ENCODE results near the gene FIGNL1. TPM values are rescaled to one million over a fixed set of nuclear protein-coding genes. Genes with fewer than 3 reads are reported as not detected.
A peak's percentile ranks its signal among the peaks of the same experiment; 100 is the strongest.

Gene FIGNL1
- total and polyA plus RNA-seq, 10 of the 15 experiments (the other 5 are each of a cell fraction or from before 2014, with no cell fraction given), result 11.5 to 37.4 (median 29.0) TPM

DNA sequence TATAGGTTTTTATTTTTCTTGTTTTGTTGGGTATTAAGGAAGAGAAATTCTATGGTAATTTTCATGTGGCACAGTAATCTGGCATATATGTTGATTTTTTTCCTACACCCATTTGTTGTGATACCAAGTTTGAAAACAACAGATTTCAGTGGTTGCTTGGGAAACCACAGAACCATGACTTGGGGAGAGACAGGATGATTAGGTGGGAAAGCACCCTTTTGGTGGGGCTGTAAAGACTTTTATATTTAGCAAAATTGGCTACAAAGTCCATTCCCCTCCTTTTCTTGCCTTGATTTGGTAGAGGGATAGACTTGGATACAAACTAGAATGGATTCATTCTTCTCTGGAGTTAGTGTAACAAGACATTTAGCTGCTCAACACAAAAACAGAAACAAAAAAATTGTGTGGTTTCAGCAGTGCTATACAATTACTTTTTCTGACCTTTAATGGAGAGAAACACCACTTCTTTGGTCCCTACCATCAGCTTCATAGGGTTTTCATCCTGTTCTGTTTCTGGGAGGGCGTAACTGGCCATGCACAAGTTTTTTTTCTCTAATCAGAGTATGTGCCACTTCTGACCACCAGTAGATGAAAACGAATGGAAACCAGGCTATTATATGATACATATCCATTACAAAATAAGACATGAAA, 52.7 kb downstream of the FIGNL1 start:
- no peak overlapping the region for H3K9ac ChIP-seq (ENCODE audit: control insufficient read depth, insufficient read depth, low read length)
- in situ Hi-C loops (cut with MboI), result no loop called here
- TF ChIP-seq FOXM1 (IDR thresholded peaks at IDR 0.05; ENCODE audit: low read depth, low read length), result peak; percentile 57
- peak; percentile 94 for TF ChIP-seq RUNX3 (IDR thresholded peaks at IDR 0.05; ENCODE audit: low read length)
- TF ChIP-seq ZNF217 (IDR thresholded peaks at IDR 0.05), result peak; percentile 74; the same call in 1 of the 2 replicates
- no peak for TF ChIP-seq ETV6 (conservative IDR thresholded peaks at IDR 0.05 in 1 of 2, IDR thresholded peaks at IDR 0.05 in 1 of 2; ENCODE audit: borderline replicate concordance in 1 of 2, low read depth in 1 of 2)
- TF ChIP-seq RELA (IDR thresholded peaks at IDR 0.05; ENCODE audit: borderline replicate concordance, partially characterized antibody), result peak; percentile 77
- TF ChIP-seq BHLHE40 (IDR thresholded peaks at IDR 0.05; ENCODE audit: borderline replicate concordance in 1 of 2, low read depth in 2 of 2, low read length in 1 of 2), result peak in 1 of 2 experiments; percentile 22; a peak in 1 of 4 replicates
- TF ChIP-seq MTA2 (IDR thresholded peaks at IDR 0.05; ENCODE audit: low read depth), result peak; percentile 55
- 0 out of 2 replicates have a peak, but pooled peaks have one; percentile 25 for TF ChIP-seq EED (IDR thresholded peaks at IDR 0.05; ENCODE audit: low read depth)
- TF ChIP-seq JUNB (IDR thresholded peaks at IDR 0.05), result peak; percentile 39; the same call in 1 of the 2 replicates
- peak; percentile 77 for TF ChIP-seq NFIC (IDR thresholded peaks at IDR 0.05; ENCODE audit: low read depth, low read length)
- TF ChIP-seq, protein P1, sequence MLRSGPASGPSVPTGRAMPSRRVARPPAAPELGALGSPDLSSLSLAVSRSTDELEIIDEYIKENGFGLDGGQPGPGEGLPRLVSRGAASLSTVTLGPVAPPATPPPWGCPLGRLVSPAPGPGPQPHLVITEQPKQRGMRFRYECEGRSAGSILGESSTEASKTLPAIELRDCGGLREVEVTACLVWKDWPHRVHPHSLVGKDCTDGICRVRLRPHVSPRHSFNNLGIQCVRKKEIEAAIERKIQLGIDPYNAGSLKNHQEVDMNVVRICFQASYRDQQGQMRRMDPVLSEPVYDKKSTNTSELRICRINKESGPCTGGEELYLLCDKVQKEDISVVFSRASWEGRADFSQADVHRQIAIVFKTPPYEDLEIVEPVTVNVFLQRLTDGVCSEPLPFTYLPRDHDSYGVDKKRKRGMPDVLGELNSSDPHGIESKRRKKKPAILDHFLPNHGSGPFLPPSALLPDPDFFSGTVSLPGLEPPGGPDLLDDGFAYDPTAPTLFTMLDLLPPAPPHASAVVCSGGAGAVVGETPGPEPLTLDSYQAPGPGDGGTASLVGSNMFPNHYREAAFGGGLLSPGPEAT (IDR thresholded peaks at IDR 0.05; ENCODE audit: low read depth), result peak; percentile 59; the same call in 1 of the 2 replicates
- TF ChIP-seq CREM (IDR thresholded peaks at IDR 0.05; ENCODE audit: low read depth), result peak; percentile 8; the same call in 1 of the 2 replicates
- no peak for TF ChIP-seq PAX8 (IDR thresholded peaks at IDR 0.05)
- TF ChIP-seq ATF7 (IDR thresholded peaks at IDR 0.05; ENCODE audit: low read depth), result no peak
- 0 out of 2 replicates have a peak, but pooled peaks have one; percentile 25 for TF ChIP-seq IRF4 (IDR thresholded peaks at IDR 0.05; ENCODE audit: low read depth, low read length)
- TF ChIP-seq EP300 (IDR thresholded peaks at IDR 0.05; ENCODE audit: borderline replicate concordance in 1 of 2, control insufficient read depth in 1 of 2, low read depth in 2 of 2, low read length in 2 of 2), result peak in 1 of 2 experiments; percentile 48; a peak in 1 of 4 replicates
- TF ChIP-seq IKZF2 (IDR thresholded peaks at IDR 0.05), result peak; percentile 29 to 58; a peak in 3 of 4 replicates
- 0 out of 2 replicates have a peak, but pooled peaks have one; percentile 24 for TF ChIP-seq CBFB (IDR thresholded peaks at IDR 0.05; ENCODE audit: low read depth)
- TF ChIP-seq DPF2 (IDR thresholded peaks at IDR 0.05), result peak; percentile 54; the same call in 1 of the 2 replicates
- no peak; the same call in 1 of the 2 replicates for TF ChIP-seq ZBED1 (IDR thresholded peaks at IDR 0.05; ENCODE audit: borderline replicate concordance)
- peak; percentile 35; the same call in 1 of the 2 replicates for TF ChIP-seq BCL11A (IDR thresholded peaks at IDR 0.05; ENCODE audit: low read depth, low read length)
- TF ChIP-seq MEF2A (IDR thresholded peaks at IDR 0.05; ENCODE audit: insufficient read depth, low read depth, low read length), result 0 out of 2 replicates have a peak, but pooled peaks have one; percentile 22

More for the DNA sequence above, 52.7 kb downstream of the FIGNL1 start:
- ChIA-PET SMC1A (ENCODE audit: uncharacterized antibody, unreplicated experiment) (interaction anchor here (1.1 to 3.0 kb wide), 8 partner anchors 12 to 198 kb away, joined by 3 to 13 read pairs (median 3); no protein-coding TSS in a partner anchor), RAD21 (ENCODE audit: unreplicated experiment) (no interaction called here), POLR2A (interaction anchor here (0.9 to 1.2 kb wide), 2 partner anchors 11 to 45 kb away, joined by 3 read pairs; no protein-coding TSS in a partner anchor), CTCF (interaction anchor here (2.5 to 3.4 kb wide), 2 partner anchors 20 to 26 kb away, joined by 6 to 17 read pairs; no protein-coding TSS in a partner anchor)
- 1% methylated on average over 2 of the region's 2 CpGs for WGBS (ENCODE audit: insufficient coverage, insufficient replicate concordance, low lambda C conversion rate, missing lambda C conversion rate)
- Histone ChIP-seq H3K4me3 (0 out of 2 replicates have a peak overlapping the region, but pooled peaks have one; percentile 6), H3K4me2 (ENCODE audit: control insufficient read depth, insufficient read depth) (peak overlapping the region; percentile 23; the same call in 1 of the 2 replicates), H3K4me1 (ENCODE audit: control insufficient read depth, insufficient read depth, low read length) (peaks cover 38% of the 10 kb centered on the region), H3K9me3 (replicated peaks; ENCODE audit: control insufficient read depth, insufficient read depth, low read length) (no peaks in the 10 kb centered on the region; the same call in 2 of the 3 replicates), H3K79me2 (ENCODE audit: control insufficient read depth, insufficient read depth, low read length) (no peaks in the 10 kb centered on the region; the same call in 1 of the 2 replicates), H3K27ac (ENCODE audit: control insufficient read depth, insufficient read depth) (peak overlapping the region; percentile 22), H3K36me3 (ENCODE audit: control insufficient read depth in 2 of 2, insufficient read depth in 2 of 2, low read length in 1 of 2) (peaks cover 13 to 25% of the 10 kb centered on the region in 2 experiments; a peak in 3 of 4 replicates), H4K20me1 (ENCODE audit: control insufficient read depth, insufficient read depth) (no peaks in the 10 kb centered on the region), H2AFZ (ENCODE audit: control insufficient read depth, low read depth, low read length) (no peak overlapping the region), H3K27me3 (replicated peaks in 1 of 2; ENCODE audit: control insufficient read depth in 2 of 2, insufficient read depth in 2 of 2, low read length in 1 of 2) (no peaks in the 10 kb centered on the region)
- ATAC-seq (peak; percentile 88), FAIRE-seq (peak; percentile 59), DNase-seq (ENCODE audit: low read depth, low spot score) (peak; percentile 64)
- BruUV-seq (replicated peaks), result no TSS peak
- intact Hi-C loops (cut with micrococcal nuclease; ENCODE audit: unreplicated experiment), result no loop called here
